ENCODE results near the gene EXOC2. TPM values are rescaled to one million over a fixed set of nuclear protein-coding genes. Genes with fewer than 3 reads are reported as not detected.

Gene EXOC2
- total RNA-seq, 1 experiment from 2014 or later: 17.6 TPM

DNA sequence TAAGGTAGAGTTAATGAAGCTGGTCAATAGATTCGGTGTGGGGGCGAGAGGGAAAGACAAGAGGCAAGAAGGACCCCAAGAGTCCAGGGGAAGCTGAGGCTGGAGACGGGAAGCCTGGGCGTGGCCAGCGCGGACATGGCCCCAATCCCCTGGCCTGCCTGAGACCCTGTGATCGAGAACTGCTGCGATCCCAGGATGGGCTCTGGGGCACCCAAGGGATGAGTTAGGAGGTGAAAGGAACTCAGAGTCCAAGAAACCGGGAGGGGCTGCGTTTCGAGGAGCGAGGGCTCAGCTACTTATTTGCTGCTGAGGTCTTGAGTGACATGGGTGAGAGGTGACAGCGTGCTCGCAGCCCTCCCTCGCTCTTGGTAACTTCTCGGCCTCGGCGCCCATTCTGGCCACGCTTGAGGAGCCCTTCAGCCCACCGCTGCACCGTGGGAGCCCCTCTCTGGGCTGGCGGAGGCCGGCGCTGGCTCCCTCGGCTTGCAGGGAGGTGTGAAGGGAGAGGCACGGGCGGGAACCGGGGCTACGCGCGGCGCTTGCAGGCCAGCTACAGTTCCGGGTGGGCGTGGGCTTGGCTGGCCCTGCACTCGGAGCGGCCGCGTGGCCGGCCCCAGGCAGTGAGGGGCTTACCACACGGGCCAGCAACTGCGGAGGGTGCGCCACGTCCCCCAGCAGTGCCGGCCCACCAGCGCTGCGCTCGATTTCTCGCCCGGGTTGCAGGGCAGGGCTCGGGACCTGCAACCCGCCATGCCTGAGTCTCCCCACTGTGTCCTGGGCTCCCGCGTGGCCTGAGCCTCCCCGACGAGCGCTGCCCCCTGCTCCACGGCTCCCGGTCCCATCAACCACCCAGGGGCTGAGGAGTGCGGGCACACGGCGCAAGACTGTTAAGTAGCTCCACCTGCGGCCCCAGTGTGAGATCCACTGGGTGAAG, 243.2 kb downstream of the EXOC2 start:
- Histone ChIP-seq H4K20me1 (ENCODE audit: insufficient read depth, low read depth, low read length) (no peaks in the 10 kb centered on the region), H2AFZ (ENCODE audit: low read length) (no peak overlapping the region), H3K79me2 (ENCODE audit: low read length) (no peaks in the 10 kb centered on the region), H3K27me3 (ENCODE audit: low read length) (no peaks in the 10 kb centered on the region), H3K9me3 (ENCODE audit: low read length) (no peaks in the 10 kb centered on the region), H3K9me2 (replicated peaks; ENCODE audit: insufficient read depth, low read length) (no peaks in the 10 kb centered on the region), H3K9ac (ENCODE audit: low read length) (no peak overlapping the region), H3K27ac (ENCODE audit: low read length) (no peak overlapping the region), H3K4me2 (ENCODE audit: low read depth, low read length, poor library complexity, severe bottlenecking) (no peak overlapping the region), H3K4me1 (ENCODE audit: low read length) (no peaks in the 10 kb centered on the region), H3K4me3 (ENCODE audit: low read length) (no peak overlapping the region), H3K36me3 (ENCODE audit: insufficient read depth, low read length) (no peaks in the 10 kb centered on the region)
- no peak for DNase-seq

DNA sequence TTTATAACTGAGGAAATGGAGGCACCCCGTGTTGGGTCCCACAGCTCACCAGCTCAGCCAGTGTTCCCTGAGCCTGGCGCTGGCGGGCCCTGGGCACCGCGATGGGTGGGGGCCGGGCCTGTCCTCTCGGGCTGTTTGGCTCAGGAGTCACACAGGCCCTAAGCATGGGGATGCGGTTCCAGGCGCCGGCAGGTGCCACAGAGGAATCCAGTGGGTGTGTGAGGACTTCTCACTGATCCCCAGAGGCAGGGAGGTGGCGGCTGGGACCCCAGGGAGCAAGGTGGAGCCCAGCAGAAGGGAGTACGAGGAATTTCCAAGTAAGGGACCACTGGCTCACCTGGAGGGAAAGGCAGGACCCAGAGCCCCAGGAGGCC, 243.9 kb downstream of the EXOC2 start:
- H2AFZ ChIP-seq (ENCODE audit: low read length): no peak overlapping the region

DNA sequence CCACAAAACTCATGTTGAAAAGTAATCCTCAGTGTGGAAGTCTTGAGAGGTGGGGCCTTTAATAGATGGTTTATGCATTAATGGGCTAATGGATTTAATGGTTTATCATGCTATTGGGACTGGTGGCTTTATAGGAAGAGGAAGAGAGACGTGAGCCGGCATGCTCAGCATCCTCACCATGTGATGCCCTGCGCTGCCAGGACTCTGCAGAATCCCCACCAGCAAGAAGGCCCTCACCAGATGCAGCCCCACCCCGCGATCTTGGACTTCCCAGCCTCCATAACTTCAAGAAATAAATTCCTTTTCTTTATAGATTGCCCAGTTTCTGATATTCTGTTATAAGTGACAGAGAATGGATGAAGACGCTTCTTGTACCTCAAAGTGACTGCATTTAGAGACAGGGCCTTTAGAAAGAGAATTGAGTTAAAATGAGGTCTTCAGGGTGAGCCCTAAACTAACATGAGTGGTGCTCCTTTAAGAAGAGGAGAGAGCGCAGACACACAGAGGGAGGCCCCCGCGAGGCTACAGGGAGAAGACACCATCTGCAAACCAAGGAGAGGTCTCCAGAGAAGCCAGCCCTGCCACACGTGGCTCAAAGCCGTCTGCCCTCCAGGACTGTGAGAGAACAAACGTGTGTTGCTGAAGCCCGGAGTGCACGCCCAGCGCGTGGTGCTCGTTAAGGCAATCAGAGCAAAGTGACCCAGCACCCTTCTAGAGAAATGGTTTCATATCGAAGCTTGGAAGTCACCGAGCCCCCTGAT, 244.5 kb downstream of the EXOC2 start:
- Histone ChIP-seq H2AFZ (ENCODE audit: low read length) (no peak overlapping the region), H4K20me1 (ENCODE audit: insufficient read depth, low read depth, low read length) (no peaks in the 10 kb centered on the region), H3K36me3 (ENCODE audit: insufficient read depth, low read length) (no peaks in the 10 kb centered on the region), H3K9me2 (replicated peaks; ENCODE audit: insufficient read depth, low read length) (no peaks in the 10 kb centered on the region), H3K4me1 (ENCODE audit: low read length) (no peaks in the 10 kb centered on the region), H3K4me2 (ENCODE audit: low read depth, low read length, poor library complexity, severe bottlenecking) (no peak overlapping the region), H3K9ac (ENCODE audit: low read length) (no peak overlapping the region), H3K4me3 (ENCODE audit: low read length) (no peak overlapping the region), H3K79me2 (ENCODE audit: low read length) (no peaks in the 10 kb centered on the region), H3K9me3 (ENCODE audit: low read length) (no peaks in the 10 kb centered on the region), H3K27me3 (ENCODE audit: low read length) (no peaks in the 10 kb centered on the region), H3K27ac (ENCODE audit: low read length) (no peak overlapping the region)
- no peak for DNase-seq

More for the DNA sequence above, 243.9 kb downstream of the EXOC2 start:
- no peaks in the 10 kb centered on the region for H4K20me1 ChIP-seq (ENCODE audit: insufficient read depth, low read depth, low read length)
- no peak overlapping the region for H3K27ac ChIP-seq (ENCODE audit: low read length)
- H3K27me3 ChIP-seq (ENCODE audit: low read length): no peaks in the 10 kb centered on the region
- H3K79me2 ChIP-seq (ENCODE audit: low read length): no peaks in the 10 kb centered on the region
- H3K4me3 ChIP-seq (ENCODE audit: low read length): no peak overlapping the region
- no peaks in the 10 kb centered on the region for H3K36me3 ChIP-seq (ENCODE audit: insufficient read depth, low read length)
- H3K9me2 ChIP-seq (replicated peaks; ENCODE audit: insufficient read depth, low read length): no peaks in the 10 kb centered on the region
- H3K9me3 ChIP-seq (ENCODE audit: low read length): no peaks in the 10 kb centered on the region
- H3K4me1 ChIP-seq (ENCODE audit: low read length): no peaks in the 10 kb centered on the region
- no peak overlapping the region for H3K4me2 ChIP-seq (ENCODE audit: low read depth, low read length, poor library complexity, severe bottlenecking)
- DNase-seq: no peak
- H3K9ac ChIP-seq (ENCODE audit: low read length): no peak overlapping the region

DNA sequence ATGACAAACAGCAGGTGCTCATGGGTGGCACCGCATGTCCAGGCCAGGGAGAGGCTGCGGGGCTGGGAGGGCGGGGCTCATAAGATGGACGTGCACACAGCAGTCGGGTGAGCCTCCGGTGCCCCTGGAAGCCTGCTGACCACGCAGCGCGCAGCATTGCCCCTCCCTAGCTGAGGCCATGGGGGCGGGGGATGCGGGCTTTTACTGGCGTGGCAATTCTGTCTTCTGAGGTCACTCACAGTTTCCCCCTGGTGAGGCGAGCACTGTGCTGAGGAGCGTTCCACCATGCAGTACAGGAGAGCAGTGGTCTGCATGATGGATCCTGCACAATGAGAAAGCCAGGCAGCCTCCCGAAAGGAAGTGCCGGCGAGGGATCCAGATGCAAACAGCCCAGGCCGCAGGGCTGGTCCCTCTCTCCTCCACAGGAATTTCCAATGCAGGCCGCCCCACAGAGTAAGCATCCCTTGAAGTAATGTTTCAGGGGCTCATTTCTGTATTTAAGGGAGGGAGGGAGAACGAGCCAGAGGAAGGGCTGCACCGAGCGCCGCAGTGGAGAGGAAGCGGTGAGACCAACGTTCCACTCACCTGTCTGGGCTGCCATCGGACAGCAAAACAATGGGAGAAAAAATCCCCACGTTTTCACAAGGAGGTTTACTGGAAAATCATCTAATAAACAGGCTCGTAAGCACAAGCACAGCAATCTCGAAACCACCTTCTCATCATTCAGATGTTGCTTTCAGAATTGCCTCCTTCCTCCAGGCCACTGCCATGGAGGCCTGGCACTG, 245.4 kb downstream of the EXOC2 start:
- H3K4me1 ChIP-seq (ENCODE audit: low read length): no peaks in the 10 kb centered on the region

DNA sequence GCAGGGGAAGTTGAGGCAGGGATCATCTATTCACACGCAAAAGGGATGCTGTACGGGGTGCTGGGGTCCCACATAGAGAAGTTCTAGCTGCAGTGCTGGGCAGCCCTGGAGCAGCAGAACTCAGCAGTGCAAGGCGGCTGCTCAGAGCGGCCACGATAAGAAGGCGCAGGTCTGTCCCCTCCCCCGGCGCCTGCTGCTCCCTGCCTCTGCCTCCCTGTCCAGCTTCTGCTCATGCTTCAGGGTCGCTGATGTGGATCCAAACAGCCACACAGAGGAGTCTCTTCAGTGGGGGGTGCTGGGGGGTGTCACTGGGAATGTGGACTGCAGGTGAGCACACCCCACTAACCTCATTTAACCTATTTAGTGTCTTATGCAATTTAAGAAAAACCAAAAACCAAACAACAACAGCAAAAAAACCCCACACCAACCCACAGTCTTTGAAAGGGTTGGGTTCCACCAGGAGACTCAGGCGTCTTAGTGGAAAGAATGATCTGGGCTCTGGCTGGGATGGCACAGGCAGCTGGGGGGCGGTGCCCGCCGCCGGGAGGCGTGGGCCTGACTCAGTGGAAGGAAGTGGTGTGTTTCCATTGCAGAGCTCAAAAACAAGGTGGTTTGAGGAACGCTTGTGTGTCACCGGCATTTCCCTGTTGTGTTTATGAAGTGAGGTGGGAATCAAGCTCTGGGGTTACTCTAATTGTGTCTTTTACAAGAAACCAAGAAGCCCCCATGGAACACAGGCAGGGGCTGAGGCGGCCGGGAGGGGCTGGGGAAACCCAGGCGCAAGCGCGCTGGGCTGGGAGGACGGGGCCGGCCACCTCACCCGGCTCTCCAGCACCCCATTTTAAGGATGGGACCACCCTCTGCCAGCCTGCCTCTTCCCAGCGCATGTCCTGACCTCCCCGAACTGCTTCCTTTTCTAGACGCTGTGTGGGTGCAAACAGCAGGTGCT, 246.2 kb downstream of the EXOC2 start:
- H3K36me3 ChIP-seq (ENCODE audit: insufficient read depth, low read length): no peaks in the 10 kb centered on the region
- H3K9me3 ChIP-seq (ENCODE audit: low read length): no peaks in the 10 kb centered on the region
- H4K20me1 ChIP-seq (ENCODE audit: insufficient read depth, low read depth, low read length): no peaks in the 10 kb centered on the region
- H3K4me2 ChIP-seq (ENCODE audit: low read depth, low read length, poor library complexity, severe bottlenecking): no peak overlapping the region
- H3K27me3 ChIP-seq (ENCODE audit: low read length): no peaks in the 10 kb centered on the region
- H2AFZ ChIP-seq (ENCODE audit: low read length): no peak overlapping the region
- no peaks in the 10 kb centered on the region for H3K9me2 ChIP-seq (replicated peaks; ENCODE audit: insufficient read depth, low read length)
- no peak overlapping the region for H3K4me3 ChIP-seq (ENCODE audit: low read length)
- no peak for DNase-seq
- H3K9ac ChIP-seq (ENCODE audit: low read length): no peak overlapping the region
- H3K79me2 ChIP-seq (ENCODE audit: low read length): no peaks in the 10 kb centered on the region
- H3K4me1 ChIP-seq (ENCODE audit: low read length): no peaks in the 10 kb centered on the region
- H3K27ac ChIP-seq (ENCODE audit: low read length): no peak overlapping the region

More for the DNA sequence above, 245.4 kb downstream of the EXOC2 start:
- no peaks in the 10 kb centered on the region for H3K9me3 ChIP-seq (ENCODE audit: low read length)
- H3K4me2 ChIP-seq (ENCODE audit: low read depth, low read length, poor library complexity, severe bottlenecking): no peak overlapping the region
- H4K20me1 ChIP-seq (ENCODE audit: insufficient read depth, low read depth, low read length): no peaks in the 10 kb centered on the region
- no peak overlapping the region for H3K9ac ChIP-seq (ENCODE audit: low read length)
- no peaks in the 10 kb centered on the region for H3K27me3 ChIP-seq (ENCODE audit: low read length)
- no peaks in the 10 kb centered on the region for H3K36me3 ChIP-seq (ENCODE audit: insufficient read depth, low read length)
- no peaks in the 10 kb centered on the region for H3K9me2 ChIP-seq (replicated peaks; ENCODE audit: insufficient read depth, low read length)
- no peak overlapping the region for H2AFZ ChIP-seq (ENCODE audit: low read length)
- no peak for DNase-seq
- no peak overlapping the region for H3K27ac ChIP-seq (ENCODE audit: low read length)
- no peaks in the 10 kb centered on the region for H3K79me2 ChIP-seq (ENCODE audit: low read length)
- no peak overlapping the region for H3K4me3 ChIP-seq (ENCODE audit: low read length)

DNA sequence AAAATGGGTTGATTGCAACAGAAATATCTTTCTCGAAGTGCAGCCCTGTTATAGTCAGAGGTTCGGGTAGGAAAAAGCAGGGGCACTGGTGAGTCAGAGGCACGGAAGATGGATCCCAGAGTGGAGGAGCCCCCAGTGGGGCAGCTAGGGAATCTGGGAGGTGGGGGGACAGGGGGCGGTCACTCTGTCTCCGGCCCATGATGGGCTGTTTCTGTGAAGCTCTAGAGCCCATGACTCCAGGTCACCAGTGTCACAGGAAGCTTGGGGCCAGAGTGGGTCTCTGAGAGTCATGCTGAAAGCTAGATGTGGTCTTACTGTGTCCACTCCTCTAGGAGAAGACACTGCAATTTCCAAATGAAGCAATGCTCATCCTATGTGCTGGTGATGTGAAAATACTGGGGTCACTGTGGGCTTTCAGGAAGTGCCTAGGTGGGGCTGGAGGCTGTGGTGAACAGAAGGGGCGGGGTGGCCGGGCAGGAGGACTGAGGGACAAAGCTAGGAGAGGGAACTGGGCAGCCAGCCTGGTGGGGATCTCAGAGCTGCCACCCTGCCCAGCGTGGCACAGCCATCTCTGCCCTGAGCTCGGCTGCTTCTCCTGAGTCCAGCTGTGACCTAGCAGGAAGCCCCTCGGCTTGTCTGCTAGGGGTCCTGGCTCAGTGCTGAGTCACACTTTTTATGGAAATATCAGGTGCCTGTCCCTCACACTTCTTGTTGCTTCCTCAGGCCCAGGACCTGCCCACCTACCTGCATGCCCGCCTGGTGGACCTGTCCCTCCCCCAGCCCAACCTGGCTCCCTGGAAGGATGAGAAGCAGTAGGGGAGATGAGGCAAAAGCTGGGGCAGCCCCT, 247.1 kb downstream of the EXOC2 start:
- Histone ChIP-seq H3K4me2 (ENCODE audit: low read depth, low read length, poor library complexity, severe bottlenecking) (no peak overlapping the region), H3K4me3 (ENCODE audit: low read length) (no peak overlapping the region), H2AFZ (ENCODE audit: low read length) (no peak overlapping the region), H3K27me3 (ENCODE audit: low read length) (no peaks in the 10 kb centered on the region), H3K9me2 (replicated peaks; ENCODE audit: insufficient read depth, low read length) (no peaks in the 10 kb centered on the region), H3K9me3 (ENCODE audit: low read length) (no peaks in the 10 kb centered on the region), H3K27ac (ENCODE audit: low read length) (no peak overlapping the region), H3K36me3 (ENCODE audit: insufficient read depth, low read length) (no peaks in the 10 kb centered on the region), H3K4me1 (ENCODE audit: low read length) (no peaks in the 10 kb centered on the region), H3K79me2 (ENCODE audit: low read length) (no peaks in the 10 kb centered on the region), H3K9ac (ENCODE audit: low read length) (no peak overlapping the region), H4K20me1 (ENCODE audit: insufficient read depth, low read depth, low read length) (no peaks in the 10 kb centered on the region)
- no peak for DNase-seq
